Measurements from ENCODE around the gene MPP7.

Gene MPP7

DNA sequence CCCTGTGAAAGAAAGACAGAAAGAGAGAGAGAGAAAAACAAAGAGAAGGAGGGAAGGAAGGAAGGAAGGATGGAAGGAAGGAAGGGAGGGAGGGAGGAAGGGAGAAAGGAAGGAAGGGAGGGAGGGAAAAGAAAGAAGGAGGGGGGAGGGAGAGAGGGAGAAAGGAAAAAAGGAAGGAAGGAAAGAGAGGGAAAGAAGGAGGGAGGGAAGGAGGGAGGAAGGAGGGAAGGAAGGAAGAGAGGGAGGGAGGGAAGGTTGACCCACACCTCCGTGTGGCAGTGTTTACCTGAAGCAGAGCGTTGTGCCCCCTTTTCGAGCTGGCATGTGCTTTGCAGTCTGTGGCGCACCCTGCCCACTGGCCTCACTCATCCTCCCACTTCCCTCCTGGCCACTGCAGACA is 12.3 kb upstream of the MPP7 start:
- Histone ChIP-seq H3K4me3 (replicated peaks; ENCODE audit: insufficient read depth, low read length) (no peak overlapping the region), H3K27ac (replicated peaks) (no peak overlapping the region), H3K27me3 (ENCODE audit: insufficient read depth, poor library complexity, severe bottlenecking) (no peaks in the 10 kb centered on the region)
- no peak for DNase-seq (ENCODE audit: low read depth in 1 of 2, low spot score in 1 of 2)
- TF ChIP-seq POLR2AphosphoS5 (IDR thresholded peaks at IDR 0.05; ENCODE audit: low read depth): no peak
- no peak for TF ChIP-seq REST (IDR thresholded peaks at IDR 0.05; ENCODE audit: insufficient replicate concordance, low read depth)
- TF ChIP-seq CTCF (IDR thresholded peaks at IDR 0.05; ENCODE audit: insufficient read depth, low read length): no peak
- TF ChIP-seq GABPA (IDR thresholded peaks at IDR 0.05; ENCODE audit: low read depth): no peak
- TF ChIP-seq SPI1 (IDR thresholded peaks at IDR 0.05; ENCODE audit: borderline replicate concordance, low read depth): no peak

DNA sequence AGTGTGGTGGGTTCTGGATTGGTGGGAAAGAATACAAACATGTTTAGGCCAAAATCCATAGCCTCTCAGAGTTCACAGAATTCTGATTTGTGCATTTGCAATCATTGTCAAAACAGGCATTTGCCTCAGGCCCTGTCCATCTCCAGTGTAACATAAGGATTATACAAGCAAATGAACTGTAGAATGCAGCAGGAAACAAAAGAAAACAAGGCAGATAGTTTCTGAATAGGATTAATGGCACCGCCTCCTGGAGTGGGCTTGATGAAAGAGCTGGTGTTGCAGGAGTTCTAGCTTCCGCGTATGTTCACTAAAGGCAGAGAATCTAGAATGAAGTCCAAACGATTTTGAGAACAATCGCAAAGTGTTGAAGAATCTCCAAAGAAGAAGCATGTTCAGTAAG is 11.3 kb upstream of the MPP7 start:
- TF ChIP-seq REST (IDR thresholded peaks at IDR 0.05; ENCODE audit: insufficient replicate concordance, low read depth) (no peak), POLR2AphosphoS5 (IDR thresholded peaks at IDR 0.05; ENCODE audit: low read depth) (no peak), SPI1 (IDR thresholded peaks at IDR 0.05; ENCODE audit: borderline replicate concordance, low read depth) (no peak), CTCF (IDR thresholded peaks at IDR 0.05; ENCODE audit: insufficient read depth, low read length) (no peak), GABPA (IDR thresholded peaks at IDR 0.05; ENCODE audit: low read depth) (no peak)

GRCh38 chr10:28312572-28312971 is 9.7 kb upstream of the MPP7 start:
- Histone ChIP-seq H3K27me3 (ENCODE audit: insufficient read depth, poor library complexity, severe bottlenecking) (no peaks in the 10 kb centered on the region), H3K27ac (replicated peaks) (no peak overlapping the region), H3K4me3 (replicated peaks; ENCODE audit: insufficient read depth, low read length) (no peak overlapping the region)
- DNase-seq (ENCODE audit: low read depth in 1 of 2, low spot score in 1 of 2): no peak
- TF ChIP-seq REST (IDR thresholded peaks at IDR 0.05; ENCODE audit: insufficient replicate concordance, low read depth): no peak
- no peak for TF ChIP-seq CTCF (IDR thresholded peaks at IDR 0.05; ENCODE audit: insufficient read depth, low read length)
- TF ChIP-seq SPI1 (IDR thresholded peaks at IDR 0.05; ENCODE audit: borderline replicate concordance, low read depth): no peak
- no peak for TF ChIP-seq GABPA (IDR thresholded peaks at IDR 0.05; ENCODE audit: low read depth)
- no peak for TF ChIP-seq POLR2AphosphoS5 (IDR thresholded peaks at IDR 0.05; ENCODE audit: low read depth)

More for the DNA sequence above, 11.3 kb upstream of the MPP7 start:
- Histone ChIP-seq H3K27ac (replicated peaks) (no peak overlapping the region), H3K27me3 (ENCODE audit: insufficient read depth, poor library complexity, severe bottlenecking) (no peaks in the 10 kb centered on the region), H3K4me3 (replicated peaks; ENCODE audit: insufficient read depth, low read length) (no peak overlapping the region)
- DNase-seq (ENCODE audit: low read depth in 1 of 2, low spot score in 1 of 2): no peak

Data from HL-60 (cell line).